ENCODE data around the gene NLGN1.

DNA sequence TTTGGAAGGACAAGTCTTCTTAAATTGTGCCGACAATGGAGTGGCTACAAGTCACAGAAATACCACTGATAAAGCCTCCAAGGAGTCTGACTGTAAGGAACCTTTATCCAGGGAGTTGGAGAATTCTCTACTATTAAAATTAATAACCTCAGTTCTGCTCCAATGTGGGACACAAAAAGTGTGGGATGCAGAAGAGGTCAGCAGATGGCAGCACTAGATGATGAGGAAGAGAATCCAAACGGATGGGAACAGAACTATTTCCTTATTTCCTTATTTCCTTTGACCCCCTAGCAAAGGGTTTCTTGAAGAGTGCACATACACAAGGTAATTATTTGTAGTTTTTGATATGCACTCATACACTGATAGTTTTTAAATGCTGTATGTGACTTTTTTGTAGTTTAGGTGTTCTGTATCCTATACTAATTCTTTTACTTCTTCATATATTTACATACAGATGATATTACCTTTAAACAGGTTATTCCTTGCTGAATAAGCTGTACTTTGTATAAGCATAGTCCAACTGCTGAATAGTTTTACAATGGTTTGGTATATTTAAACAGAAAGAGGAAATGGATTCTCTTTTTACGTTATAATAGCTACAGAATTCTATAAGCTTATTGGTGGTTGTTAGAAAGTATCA lies 25.6 kb upstream of the NLGN1 start:
- TF ChIP-seq POLR2A (IDR thresholded peaks at IDR 0.05) (no peak), CTCF (IDR thresholded peaks at IDR 0.05) (peak; percentile 43 to 73 (median 56))

All from heart left ventricle (tissue), 13 donors.